LNCaP clone FGC (cell line): ENCODE data around the gene KIF13A.

Experiments used
- DNase-seq: peaks from one replicate; pipeline ENCODE4 v3.0.0-alpha.2; 2011; ENCODE audit warnings: low read depth
- H3K4me3 ChIP-seq: 2 replicates; pipeline ENCODE4 v1.5.1; 2011; ENCODE audit warnings: mild to moderate bottlenecking, low read depth, low read length, control low read depth
- CTCF ChIP-seq: IDR thresholded peaks from 2 replicates; pipeline ENCODE4 v1.5.1; 2012; ENCODE audit warnings: mild to moderate bottlenecking; ENCODE audit not compliant: control insufficient read depth, insufficient read depth; ENCODE audit errors: extremely low read depth

The KIF13A gene

GRCh38 chr6:17933716-17934115, 53.7 kb downstream of the KIF13A start:
- H3K4me3 ChIP-seq = no peak overlapping the region
- TF ChIP-seq CTCF = no peak
- DNase-seq = no peak

DNA sequence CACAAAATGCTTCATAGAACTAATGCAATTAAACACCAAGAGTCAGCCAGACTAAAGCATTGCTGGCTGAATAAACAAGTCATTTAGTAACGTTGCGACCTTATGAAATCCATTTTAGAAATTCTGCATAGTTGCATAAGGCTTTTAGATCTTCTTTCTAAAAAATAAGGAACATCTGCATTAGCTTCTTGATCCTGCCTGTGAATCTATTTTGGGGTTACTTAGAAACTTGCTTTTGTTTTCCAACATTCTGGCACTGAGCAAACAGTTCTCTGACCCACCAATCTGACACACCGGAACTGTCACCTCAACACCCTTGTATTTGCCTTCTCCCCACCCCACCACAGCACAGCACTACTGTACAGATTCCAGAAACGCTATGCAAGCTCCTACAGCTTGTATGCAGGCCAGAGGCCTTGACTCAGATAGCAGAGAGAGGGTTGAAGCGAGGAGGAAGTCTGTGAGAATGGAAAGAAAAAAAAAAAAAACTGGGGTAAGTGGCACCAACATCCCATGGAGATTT, 55.0 kb downstream of the KIF13A start:
- DNase-seq = no peak
- H3K4me3 ChIP-seq = no peak overlapping the region
- no peak for TF ChIP-seq CTCF

- TF ChIP-seq CTCF = no peak
- no peak overlapping the region for H3K4me3 ChIP-seq
- DNase-seq = no peak
Measured at GRCh38 chr6:17931227-17931626, 56.2 kb downstream of the KIF13A start.

DNA sequence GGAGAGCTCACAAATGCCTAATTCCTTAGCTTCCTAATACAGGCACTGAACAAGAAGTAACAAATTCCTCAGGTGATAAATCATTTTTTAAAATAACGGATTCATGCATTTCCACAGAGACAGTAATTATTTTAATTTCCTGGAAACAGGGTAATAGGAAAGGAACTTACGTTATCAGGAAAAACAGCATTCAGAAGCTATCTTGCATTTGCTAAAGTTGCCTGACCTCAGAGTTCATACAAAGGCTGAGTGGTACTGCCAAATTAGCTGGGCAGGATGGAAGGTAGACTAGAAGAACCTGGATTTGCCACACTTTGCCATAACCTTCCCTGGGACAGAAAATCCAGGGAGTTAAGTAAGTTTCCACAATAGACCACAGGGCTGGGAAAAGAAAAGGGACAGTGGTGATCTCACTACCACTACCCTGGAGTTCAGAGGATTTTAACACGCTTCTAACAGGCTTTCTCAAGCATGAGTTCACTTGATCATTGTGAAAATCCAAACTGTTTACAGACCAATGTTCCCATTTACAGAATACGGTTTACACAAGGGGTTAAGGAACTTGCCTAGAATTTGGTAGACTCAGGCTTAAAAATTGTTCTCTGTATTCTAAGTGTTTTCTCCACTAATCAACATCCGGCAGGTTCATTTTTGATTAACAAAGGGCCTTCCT, 57.0 kb downstream of the KIF13A start:
- no peak overlapping the region for H3K4me3 ChIP-seq
- TF ChIP-seq CTCF = no peak
- no peak for DNase-seq

DNA sequence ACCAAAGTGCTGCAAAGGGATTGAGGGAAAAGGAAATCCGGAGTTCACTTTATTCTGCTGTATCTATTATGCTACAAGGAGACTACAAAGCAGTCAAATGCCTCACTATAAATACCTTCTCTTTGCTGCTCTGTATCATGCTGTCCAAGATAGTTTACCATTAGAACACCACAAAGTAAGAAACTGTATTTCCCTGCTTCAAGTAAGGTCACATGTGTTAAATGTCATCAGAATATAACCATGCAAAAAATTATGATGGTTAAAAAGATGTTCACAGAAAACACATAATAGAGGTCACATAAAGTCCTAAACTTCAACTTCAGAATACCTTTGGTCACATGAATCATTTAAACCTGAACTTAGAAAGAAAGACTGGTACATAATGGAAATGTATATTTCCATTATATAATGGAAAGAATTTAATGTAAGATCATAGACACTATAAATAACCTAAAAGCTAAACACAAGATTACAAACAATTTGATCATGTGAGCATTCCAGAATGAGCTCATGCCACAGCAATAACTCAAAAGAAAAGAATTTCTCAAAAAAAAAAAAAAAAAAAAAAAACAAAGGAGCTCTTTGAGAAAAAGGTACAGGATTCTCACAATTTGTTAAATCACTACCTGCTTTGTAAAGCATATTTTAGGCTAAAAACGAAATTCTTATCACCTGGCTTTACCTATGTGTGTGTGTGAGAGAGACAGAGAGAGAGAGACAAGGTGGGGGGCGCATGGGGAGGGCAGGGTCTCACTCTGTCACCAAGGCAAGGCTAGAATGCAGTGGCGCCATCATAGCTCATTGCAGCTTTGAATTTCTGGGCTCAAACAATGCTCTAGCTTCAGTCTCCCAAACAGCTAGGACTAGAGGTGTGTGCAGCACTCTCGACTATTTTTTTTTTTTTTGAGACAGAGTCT, 58.7 kb downstream of the KIF13A start:
- no peak for TF ChIP-seq CTCF
- no peak for DNase-seq
- no peak overlapping the region for H3K4me3 ChIP-seq

GRCh38 chr6:17927705-17928104, 59.7 kb downstream of the KIF13A start:
- H3K4me3 ChIP-seq = no peak overlapping the region
- no peak for DNase-seq
- TF ChIP-seq CTCF = no peak
